Hepatocyte (in vitro differentiated cells): ENCODE results near the gene SLC1A1. TPM values are rescaled to one million over a fixed set of nuclear protein-coding genes. Genes with fewer than 3 reads are reported as not detected.

Source experiments
- DNase-seq: peaks from one replicate; pipeline ENCODE4 v3.0.0-alpha.2; 2016; ENCODE audit warnings: low spot score
- H2AFZ ChIP-seq: fragments of 200-600 bp; sonication (generic); 2 replicates; pipeline ENCODE4 v1.6.0; 2016; ENCODE audit warnings: antibody characterized with exemption, mild to moderate bottlenecking
- H3K27ac ChIP-seq: fragments of 200-600 bp; sonication (generic); 2 replicates; pipeline ENCODE4 v1.5.1; 2016; ENCODE audit warnings: mild to moderate bottlenecking
- H3K27me3 ChIP-seq: fragments of 200-600 bp; sonication (generic); 2 replicates; pipeline ENCODE4 v1.6.1; 2016
- H3K36me3 ChIP-seq: fragments of 200-600 bp; sonication (generic); replicated peaks from 2 replicates; pipeline ENCODE4 v1.5.1; 2016; ENCODE audit warnings: low read depth; ENCODE audit not compliant: insufficient read depth
- H3K4me1 ChIP-seq: fragments of 200-600 bp; sonication (generic); 2 replicates; pipeline ENCODE4 v1.5.1; 2016; ENCODE audit warnings: mild to moderate bottlenecking, moderate library complexity; ENCODE audit not compliant: insufficient read depth
- H3K4me2 ChIP-seq: fragments of 200-600 bp; sonication (generic); 2 replicates; pipeline ENCODE4 v1.6.0; 2016
- H3K4me3 ChIP-seq: fragments of 200-600 bp; sonication (generic); 2 replicates; pipeline ENCODE4 v1.5.1; 2016; ENCODE audit warnings: mild to moderate bottlenecking
- H3K79me2 ChIP-seq: fragments of 200-600 bp; sonication (generic); 2 replicates; pipeline ENCODE4 v1.6.0; 2017; ENCODE audit warnings: mild to moderate bottlenecking
- H3K9me2 ChIP-seq: fragments of 200-600 bp; sonication (generic); replicated peaks from 2 replicates; pipeline ENCODE4 v1.6.0; 2017; ENCODE audit warnings: mild to moderate bottlenecking; ENCODE audit not compliant: insufficient read depth
- H3K9me3 ChIP-seq: fragments of 200-600 bp; sonication (generic); 2 replicates; pipeline ENCODE4 v1.5.1; 2016; ENCODE audit warnings: low read depth, mild to moderate bottlenecking
- H4K20me1 ChIP-seq: fragments of 200-600 bp; sonication (generic); 2 replicates; pipeline ENCODE4 v1.6.0; 2016; ENCODE audit warnings: mild to moderate bottlenecking; ENCODE audit not compliant: insufficient read depth, poor library complexity, severe bottlenecking
- EZH2phosphoT487 ChIP-seq: fragments of 200-600 bp; sonication (generic); IDR thresholded peaks from one replicate; pipeline ENCODE4 v1.6.1; 2018; ENCODE audit warnings: antibody characterized with exemption, mild to moderate bottlenecking, low read depth, moderate library complexity; ENCODE audit not compliant: unreplicated experiment, severe bottlenecking
- WGBS: methylation state at CpG from one replicate; pipeline ENCODE4 v1.1.6; 2016; ENCODE audit warnings: low lambda C conversion rate; ENCODE audit errors: missing lambda C conversion rate; 5-methylcytosine and 5-hydroxymethylcytosine counted together
- polyA plus RNA-seq: library from polyadenylated mRNA; unstranded; fragments of >200 nt; fragmentation: Nextera tagmentation; extraction: Ambion mirVana; gene quantifications from 2 replicates; pipeline ENCODE4 v1.2.1, GENCODE V29; 2016
- total RNA-seq: library from RNA; depleted of rRNA; stranded (reverse); fragments of >200 nt; gene quantifications from 2 replicates; pipeline ENCODE4 v1.2.3, GENCODE V29; 2014

SLC1A1 gene
- total and polyA plus RNA-seq, 2 experiments from 2014 or later: 36.1 to 50.7 TPM

GRCh38 chr9:4630836-4631235, 140.6 kb downstream of the SLC1A1 start:
- H4K20me1 ChIP-seq: no peaks in the 10 kb centered on the region
- H3K79me2 ChIP-seq: no peaks in the 10 kb centered on the region
- H3K27me3 ChIP-seq: no peaks in the 10 kb centered on the region
- no peak for DNase-seq
- peaks cover 2% of the 10 kb centered on the region for H3K9me2 ChIP-seq
- no peak overlapping the region for H2AFZ ChIP-seq
- 40% methylated on average over 2 of the region's 2 CpGs for WGBS
- no peak overlapping the region for H3K4me3 ChIP-seq
- H3K36me3 ChIP-seq: no peaks in the 10 kb centered on the region
- no peak overlapping the region for H3K4me2 ChIP-seq
- H3K27ac ChIP-seq: no peak overlapping the region
- no peak for TF ChIP-seq EZH2phosphoT487
- H3K4me1 ChIP-seq: no peaks in the 10 kb centered on the region
- H3K9me3 ChIP-seq: no peaks in the 10 kb centered on the region

Other genes starting within 250 kb of the SLC1A1 start
- gene GLIS3, start 190.4 kb upstream of the SLC1A1 start, total RNA-seq: 19.3 and 30.0 TPM in 2 replicates
- gene GLIS3, start 190.4 kb upstream of the SLC1A1 start, polyA plus RNA-seq: 14.0 and 16.6 TPM in 2 replicates
- 28.1 and 32.1 TPM in 2 replicates for gene PLPP6, start 171.8 kb downstream of the SLC1A1 start, total RNA-seq
- 19.6 and 23.5 TPM in 2 replicates for gene PLPP6, start 171.8 kb downstream of the SLC1A1 start, polyA plus RNA-seq
- gene SPATA6L, start 176.0 kb downstream of the SLC1A1 start, total RNA-seq: 1.0 and 2.5 TPM in 2 replicates
- gene SPATA6L, start 176.0 kb downstream of the SLC1A1 start, polyA plus RNA-seq: 2.0 and 2.3 TPM in 2 replicates
- 25.5 and 28.6 TPM in 2 replicates for gene CDC37L1, start 189.1 kb downstream of the SLC1A1 start, total RNA-seq
- 15.3 and 17.2 TPM in 2 replicates for gene CDC37L1, start 189.1 kb downstream of the SLC1A1 start, polyA plus RNA-seq